NB4 (cell line): ENCODE data around the gene MMP8.

Experiments used
- DNase-seq: peaks from one replicate; pipeline ENCODE4 v3.0.0; 2010; ENCODE audit warnings: low read depth
- H3K4me3 ChIP-seq: one replicate; pipeline ENCODE4 v1.5.1; 2011; ENCODE audit warnings: mild to moderate bottlenecking, low read depth, low read length, moderate library complexity
- MYC ChIP-seq: IDR thresholded peaks from 2 replicates; pipeline ENCODE4 v1.6.1; 2011; ENCODE audit warnings: low read depth, low read length
- POLR2A ChIP-seq: IDR thresholded peaks from 2 replicates; pipeline ENCODE4 v1.6.1; 2011; ENCODE audit warnings: mild to moderate bottlenecking; ENCODE audit not compliant: insufficient read length; ENCODE audit errors: extremely low read depth
- TF ChIP-seq, protein P1 (sequence below): IDR thresholded peaks from 2 replicates; pipeline ENCODE4 v1.6.1; 2011; ENCODE audit warnings: low read depth, low read length
- TF ChIP-seq, protein P2 (sequence below): IDR thresholded peaks from one replicate; pipeline ENCODE4 v1.5.1; 2012; ENCODE audit warnings: low read depth, low read length

The MMP8 gene, protein sequence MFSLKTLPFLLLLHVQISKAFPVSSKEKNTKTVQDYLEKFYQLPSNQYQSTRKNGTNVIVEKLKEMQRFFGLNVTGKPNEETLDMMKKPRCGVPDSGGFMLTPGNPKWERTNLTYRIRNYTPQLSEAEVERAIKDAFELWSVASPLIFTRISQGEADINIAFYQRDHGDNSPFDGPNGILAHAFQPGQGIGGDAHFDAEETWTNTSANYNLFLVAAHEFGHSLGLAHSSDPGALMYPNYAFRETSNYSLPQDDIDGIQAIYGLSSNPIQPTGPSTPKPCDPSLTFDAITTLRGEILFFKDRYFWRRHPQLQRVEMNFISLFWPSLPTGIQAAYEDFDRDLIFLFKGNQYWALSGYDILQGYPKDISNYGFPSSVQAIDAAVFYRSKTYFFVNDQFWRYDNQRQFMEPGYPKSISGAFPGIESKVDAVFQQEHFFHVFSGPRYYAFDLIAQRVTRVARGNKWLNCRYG

DNA sequence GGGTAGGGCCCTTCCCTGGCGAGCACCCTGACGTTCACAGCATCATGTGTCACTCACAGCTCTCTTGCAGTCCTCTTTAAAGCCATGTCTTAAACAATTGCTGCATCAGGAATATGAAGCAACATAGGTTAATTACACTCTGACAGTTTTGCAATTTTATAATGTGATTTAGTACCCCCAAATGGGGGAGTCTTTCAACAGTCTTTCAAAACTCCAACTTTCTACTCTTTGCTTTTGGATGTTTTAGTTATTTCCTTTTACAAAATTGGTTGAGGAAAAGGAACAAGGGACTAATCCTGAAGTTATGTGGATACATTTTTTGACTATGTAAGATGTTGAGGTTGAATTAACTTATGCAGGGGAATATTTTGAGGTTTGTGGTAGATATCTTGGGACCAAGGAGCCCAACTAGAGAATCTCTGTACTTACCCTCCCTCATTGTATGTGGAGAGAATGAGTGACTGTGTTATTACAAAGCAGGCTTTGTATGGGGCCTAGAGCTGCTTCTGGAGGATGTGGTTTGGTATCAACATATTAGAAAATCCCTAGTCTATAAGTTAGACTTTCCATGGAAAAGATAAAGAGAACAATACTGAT is at the start of gene MMP8:
MMP8 (minus strand) TSS at position 51 of the 597 bp plus-strand sequence. CDS start 99 bp downstream, outside the sequence.
- no peak within 1 kb of the TSS for H3K4me3 ChIP-seq
- no peak for TF ChIP-seq POLR2A
- TF ChIP-seq, protein P1, sequence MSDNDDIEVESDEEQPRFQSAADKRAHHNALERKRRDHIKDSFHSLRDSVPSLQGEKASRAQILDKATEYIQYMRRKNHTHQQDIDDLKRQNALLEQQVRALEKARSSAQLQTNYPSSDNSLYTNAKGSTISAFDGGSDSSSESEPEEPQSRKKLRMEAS, result no peak
- TF ChIP-seq, protein P2, sequence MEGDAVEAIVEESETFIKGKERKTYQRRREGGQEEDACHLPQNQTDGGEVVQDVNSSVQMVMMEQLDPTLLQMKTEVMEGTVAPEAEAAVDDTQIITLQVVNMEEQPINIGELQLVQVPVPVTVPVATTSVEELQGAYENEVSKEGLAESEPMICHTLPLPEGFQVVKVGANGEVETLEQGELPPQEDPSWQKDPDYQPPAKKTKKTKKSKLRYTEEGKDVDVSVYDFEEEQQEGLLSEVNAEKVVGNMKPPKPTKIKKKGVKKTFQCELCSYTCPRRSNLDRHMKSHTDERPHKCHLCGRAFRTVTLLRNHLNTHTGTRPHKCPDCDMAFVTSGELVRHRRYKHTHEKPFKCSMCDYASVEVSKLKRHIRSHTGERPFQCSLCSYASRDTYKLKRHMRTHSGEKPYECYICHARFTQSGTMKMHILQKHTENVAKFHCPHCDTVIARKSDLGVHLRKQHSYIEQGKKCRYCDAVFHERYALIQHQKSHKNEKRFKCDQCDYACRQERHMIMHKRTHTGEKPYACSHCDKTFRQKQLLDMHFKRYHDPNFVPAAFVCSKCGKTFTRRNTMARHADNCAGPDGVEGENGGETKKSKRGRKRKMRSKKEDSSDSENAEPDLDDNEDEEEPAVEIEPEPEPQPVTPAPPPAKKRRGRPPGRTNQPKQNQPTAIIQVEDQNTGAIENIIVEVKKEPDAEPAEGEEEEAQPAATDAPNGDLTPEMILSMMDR, result no peak
- no peak for DNase-seq

DNA sequence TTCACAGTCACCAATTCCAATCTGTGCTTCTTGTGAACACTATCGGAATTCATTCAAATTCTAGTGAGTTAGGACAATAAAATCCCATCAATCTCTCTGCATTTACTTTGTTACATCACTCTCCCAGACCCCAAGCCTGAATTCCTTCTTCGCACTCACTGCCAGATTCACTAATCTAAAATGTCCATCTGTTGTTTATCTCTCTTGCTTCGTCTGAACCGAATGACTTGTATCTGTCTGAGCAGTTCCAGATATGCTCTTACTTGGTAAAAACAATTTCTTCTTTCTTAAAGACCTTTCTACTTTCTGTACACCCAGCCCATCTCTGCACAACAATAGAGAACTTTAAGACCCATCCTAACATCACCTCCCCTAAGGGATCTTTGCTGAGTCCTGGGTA is 48.6 kb upstream of the MMP8 start:
- no peak for DNase-seq
- no peak overlapping the region for H3K4me3 ChIP-seq
- TF ChIP-seq, protein P2, result no peak

DNA sequence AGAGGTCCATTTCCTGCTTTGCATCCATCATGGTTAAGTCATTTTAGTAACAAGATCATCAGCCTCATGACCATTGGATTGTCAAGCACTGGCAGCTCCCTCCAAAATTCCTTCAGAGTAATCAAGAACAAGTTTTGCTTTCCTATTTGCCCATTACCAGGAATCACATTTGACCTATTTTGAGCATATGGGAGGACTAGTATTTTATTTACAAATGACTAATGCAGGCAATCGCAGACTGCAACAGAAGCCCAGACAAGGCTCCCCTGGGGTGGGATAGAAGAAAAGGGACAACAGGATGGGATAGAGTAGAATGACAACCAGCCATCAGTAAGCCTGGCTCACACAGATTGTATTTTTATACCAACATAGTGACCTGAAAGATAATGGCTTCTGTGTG is 46.6 kb upstream of the MMP8 start:
- H3K4me3 ChIP-seq, result no peak overlapping the region
- no peak for DNase-seq
- TF ChIP-seq POLR2A, result no peak
- TF ChIP-seq MYC, result no peak
- TF ChIP-seq, protein P2, result no peak
- TF ChIP-seq, protein P1, result no peak

DNA sequence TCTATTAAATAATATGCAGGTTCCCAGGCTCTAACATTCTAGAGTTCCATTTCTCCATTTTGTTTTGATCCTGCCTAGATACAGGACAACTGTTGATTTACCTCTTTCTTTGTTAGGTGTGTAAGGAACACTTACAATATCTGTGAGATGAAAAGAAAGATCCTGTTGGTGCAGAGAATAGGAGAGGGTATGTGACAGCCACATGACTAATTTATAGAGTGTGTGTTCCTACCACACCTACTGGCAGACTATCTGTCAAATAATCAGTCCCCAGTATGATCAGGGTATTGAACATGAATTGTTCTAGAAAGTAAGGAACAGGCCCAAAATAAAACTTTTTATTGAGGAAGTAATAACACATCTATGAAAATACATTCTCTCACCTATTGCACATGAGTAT is 45.4 kb upstream of the MMP8 start:
- no peak for TF ChIP-seq POLR2A
- no peak for DNase-seq
- H3K4me3 ChIP-seq, result no peak overlapping the region

DNA sequence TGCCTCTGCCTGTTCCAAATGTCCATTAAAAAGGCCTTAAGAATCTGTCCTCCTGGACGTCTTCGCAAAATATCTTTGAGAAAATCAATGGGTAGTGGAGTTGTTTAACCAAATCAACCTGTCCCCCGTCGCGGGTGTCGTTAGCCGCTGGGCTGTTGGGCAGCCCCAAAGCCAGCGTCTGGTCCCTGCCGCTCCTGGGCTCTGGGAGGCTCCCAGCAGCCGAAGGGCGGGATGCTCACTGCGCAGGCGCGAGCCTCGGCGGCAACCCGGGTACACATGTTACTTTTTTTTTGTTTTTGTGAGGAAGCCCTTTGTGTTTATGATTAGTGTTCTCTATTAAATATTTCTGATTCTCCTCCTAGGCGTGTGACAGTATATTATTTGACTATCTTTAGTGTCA is 43.0 kb upstream of the MMP8 start:
- H3K4me3 ChIP-seq, result no peak overlapping the region
- TF ChIP-seq, protein P1, result no peak
- TF ChIP-seq MYC (no peak), POLR2A (no peak)
- TF ChIP-seq, protein P2, result no peak
- DNase-seq, result no peak

DNA sequence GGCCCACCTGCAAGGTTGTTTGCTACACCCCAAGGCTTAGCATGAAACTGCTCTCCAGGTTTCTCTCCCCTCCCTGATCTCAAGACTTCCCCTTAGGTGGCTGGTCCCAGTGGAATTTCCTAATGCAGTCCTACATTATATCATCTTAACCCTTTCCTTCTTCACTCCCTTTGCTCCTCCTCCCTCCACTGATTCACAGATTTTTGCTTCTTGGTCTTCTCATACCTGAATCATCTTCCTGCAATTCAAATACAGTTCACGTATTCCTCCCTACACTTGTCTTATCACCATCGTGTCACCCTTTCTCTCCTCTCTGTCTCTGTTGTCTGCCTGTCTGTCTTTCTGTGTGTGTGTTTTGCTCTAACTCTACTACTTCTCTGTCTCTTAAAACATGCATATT is 38.7 kb upstream of the MMP8 start:
- TF ChIP-seq, protein P1, result no peak
- TF ChIP-seq, protein P2, result no peak
- TF ChIP-seq MYC, result no peak
- no peak for TF ChIP-seq POLR2A
- no peak overlapping the region for H3K4me3 ChIP-seq

More for the DNA sequence above, 38.7 kb upstream of the MMP8 start:
- no peak for DNase-seq
